GM19193 (cell line): ENCODE data around the gene CNTNAP2.

Experiments
- POLR2A ChIP-seq: IDR thresholded peaks from 4 replicates; pipeline ENCODE4 v1.6.1; 2011; ENCODE audit not compliant: insufficient read depth, insufficient read length; ENCODE audit errors: extremely low read depth

CNTNAP2 gene

GRCh38 chr7:148265896-148266295, 2149.3 kb downstream of the CNTNAP2 start:
- TF ChIP-seq POLR2A = no peak

- no peak for TF ChIP-seq POLR2A
Measured at GRCh38 chr7:148266795-148267194, 2150.2 kb downstream of the CNTNAP2 start.

GRCh38 chr7:148270576-148270975, 2154.0 kb downstream of the CNTNAP2 start:
- TF ChIP-seq POLR2A = no peak

GRCh38 chr7:148274118-148274517, 2157.5 kb downstream of the CNTNAP2 start:
- TF ChIP-seq POLR2A = no peak

GRCh38 chr7:148275359-148275890, 2158.8 kb downstream of the CNTNAP2 start:
- no peak for TF ChIP-seq POLR2A

GRCh38 chr7:148276314-148277041, 2159.9 kb downstream of the CNTNAP2 start:
- TF ChIP-seq POLR2A = no peak

GRCh38 chr7:148277042-148277660, 2160.6 kb downstream of the CNTNAP2 start:
- TF ChIP-seq POLR2A = no peak

- no peak for TF ChIP-seq POLR2A
Measured at GRCh38 chr7:148286150-148286549, 2169.5 kb downstream of the CNTNAP2 start.

GRCh38 chr7:148287538-148287937, 2170.9 kb downstream of the CNTNAP2 start:
- TF ChIP-seq POLR2A = no peak

GRCh38 chr7:148288592-148289151, 2172.1 kb downstream of the CNTNAP2 start:
- no peak for TF ChIP-seq POLR2A

- no peak for TF ChIP-seq POLR2A
Measured at GRCh38 chr7:148289630-148290029, 2173.0 kb downstream of the CNTNAP2 start.

- TF ChIP-seq POLR2A = no peak
Measured at GRCh38 chr7:148290538-148290937, 2173.9 kb downstream of the CNTNAP2 start.

GRCh38 chr7:148291799-148292198, 2175.2 kb downstream of the CNTNAP2 start:
- no peak for TF ChIP-seq POLR2A

- TF ChIP-seq POLR2A = no peak
Measured at GRCh38 chr7:148296994-148297644, 2180.5 kb downstream of the CNTNAP2 start.

GRCh38 chr7:148299350-148300276, 2183.0 kb downstream of the CNTNAP2 start:
- no peak for TF ChIP-seq POLR2A
